OCI-M1 (cell line): ENCODE data around the gene PGM5.

Experiments
- DNase-seq: peaks from one replicate; lab custom pipeline; 2025; lab: John Stamatoyannopoulos, UW

PGM5 gene

DNA sequence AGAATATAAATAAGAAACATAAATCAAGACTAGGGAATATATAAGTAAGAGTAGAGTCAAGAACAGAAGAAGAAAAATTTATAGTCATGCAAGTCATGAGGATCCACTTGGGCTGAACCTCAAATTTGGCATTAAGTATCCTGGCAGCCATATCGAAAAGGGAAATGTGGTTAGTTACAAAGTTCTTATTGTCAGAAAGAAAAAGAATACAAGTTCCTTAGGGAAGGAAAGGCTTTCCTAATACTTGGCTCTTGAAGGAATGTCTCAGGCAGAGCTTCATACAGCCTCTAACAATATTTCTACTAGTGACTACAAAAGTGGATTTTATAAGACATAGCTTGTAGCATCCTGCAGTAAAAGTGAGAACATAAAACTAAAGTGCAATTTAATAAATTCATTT lies 138.8 kb downstream of the PGM5 start:
- no peak for DNase-seq

DNA sequence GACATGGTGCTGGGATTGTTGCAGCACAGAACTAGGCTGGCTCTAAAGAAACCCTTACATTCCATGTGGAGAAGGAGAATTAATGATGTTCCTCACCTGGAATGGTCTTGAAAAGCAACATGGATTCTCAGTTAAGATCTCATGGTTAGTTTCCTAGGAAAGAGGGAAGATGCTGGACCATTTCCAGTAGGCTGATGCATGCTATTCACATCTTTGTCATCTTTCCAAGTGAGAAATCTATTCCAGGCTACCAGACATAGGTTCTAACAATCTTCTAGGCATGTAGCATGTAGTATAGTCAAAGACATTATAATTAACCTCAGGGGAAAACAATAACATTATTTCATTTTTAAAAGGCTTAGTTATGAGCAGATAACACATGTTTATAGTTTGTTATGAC lies 139.9 kb downstream of the PGM5 start:
- no peak for DNase-seq

DNA sequence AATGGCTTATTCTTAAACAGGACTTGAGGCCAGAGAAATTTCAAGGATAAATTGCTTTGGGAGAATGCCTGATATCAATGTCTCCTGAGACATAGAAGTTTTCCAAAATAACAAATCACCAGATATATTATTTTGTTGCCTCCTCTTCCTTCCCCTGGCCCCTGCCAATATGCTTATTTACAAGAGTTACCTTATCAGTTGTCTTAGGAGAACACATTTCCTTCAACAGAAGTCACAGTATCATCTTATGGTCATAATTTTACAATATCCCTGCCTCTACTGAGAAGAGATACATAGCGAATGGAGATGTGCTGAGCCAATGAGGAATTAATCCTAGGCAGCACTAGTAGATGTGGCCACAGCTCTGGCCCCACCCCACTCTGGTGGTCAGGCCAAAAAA lies 141.2 kb downstream of the PGM5 start:
- DNase-seq, result peak; percentile 12

DNA sequence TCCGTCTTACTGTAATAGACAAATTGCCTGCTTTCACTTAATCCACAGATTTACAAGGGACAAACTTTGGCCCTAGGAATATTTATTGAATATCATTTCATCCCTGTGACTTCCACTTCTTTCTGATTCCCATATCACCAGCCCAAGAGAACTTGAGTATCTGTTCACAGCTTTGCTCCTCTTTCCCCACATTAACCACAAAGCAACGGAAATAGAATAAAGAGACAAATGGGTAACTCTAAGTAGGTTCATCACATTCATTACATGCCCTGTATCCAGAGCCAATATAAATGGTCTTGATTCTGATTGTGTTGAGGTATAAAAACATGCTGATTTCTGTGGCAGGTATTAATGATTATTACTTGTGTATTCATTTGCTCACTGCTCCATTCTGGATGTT lies 142.4 kb downstream of the PGM5 start:
- peak; percentile 46 for DNase-seq

DNA sequence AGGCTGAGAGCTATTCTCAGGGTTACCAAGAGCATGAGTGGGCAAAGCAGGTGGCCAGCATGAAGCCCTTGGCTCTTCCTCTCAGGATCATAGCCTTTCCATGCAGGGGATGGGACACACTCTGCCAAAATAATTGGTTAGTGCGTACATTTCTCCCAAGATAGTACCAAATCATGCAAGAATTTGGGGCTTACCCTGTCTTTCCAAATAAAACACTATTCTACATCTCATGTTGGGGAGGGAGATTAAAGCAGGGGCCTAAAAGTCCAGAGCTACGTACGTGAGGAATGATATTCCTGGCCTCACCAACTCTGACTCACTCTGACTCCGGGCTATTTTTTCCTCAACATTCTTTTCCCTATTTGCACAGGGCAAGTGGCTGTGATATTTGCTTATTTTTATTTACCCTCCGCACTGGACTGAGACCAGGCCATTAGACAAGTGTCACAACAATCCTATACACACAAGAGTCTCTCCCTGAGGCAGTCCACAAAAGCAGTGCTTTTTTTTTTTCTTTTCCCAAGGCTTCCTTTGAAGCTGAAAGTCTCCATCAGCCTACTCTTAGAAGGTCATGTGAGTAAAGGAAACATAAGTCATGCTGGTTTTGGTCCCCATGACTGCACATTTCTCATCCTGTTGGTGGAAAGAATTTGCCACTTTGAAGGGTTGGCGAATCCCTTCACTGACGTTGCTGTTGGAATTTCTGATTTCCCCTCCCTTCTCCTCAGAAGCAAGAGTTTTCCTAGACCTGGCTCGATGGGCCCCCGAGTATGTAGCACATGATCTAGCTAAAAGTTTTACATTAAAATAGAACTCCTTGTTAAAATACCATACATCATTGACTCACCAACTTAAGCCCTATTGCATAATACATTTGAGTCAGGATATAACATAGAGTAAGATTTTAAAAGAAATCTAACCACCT lies 144.3 kb downstream of the PGM5 start:
- DNase-seq, result no peak

DNA sequence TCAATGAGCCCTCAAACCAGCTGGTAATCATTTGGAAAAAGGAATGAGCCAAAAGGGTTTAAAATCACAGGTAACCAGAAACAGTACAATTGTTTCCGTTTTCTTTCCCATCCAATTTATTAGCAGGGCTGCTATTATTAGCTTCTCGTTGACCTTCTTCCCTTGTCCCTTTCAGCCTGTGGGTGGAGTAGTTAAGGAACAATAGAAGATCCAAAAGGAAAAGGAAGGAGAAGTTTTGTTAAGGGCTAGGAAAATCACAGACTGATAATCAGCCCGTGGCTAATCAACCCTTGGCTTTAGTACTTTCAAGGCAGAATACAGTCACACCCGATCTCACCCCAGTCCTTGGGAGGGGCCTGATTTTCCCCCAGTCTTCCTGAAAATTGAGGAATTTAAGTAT lies 145.9 kb downstream of the PGM5 start:
- DNase-seq, result no peak

DNA sequence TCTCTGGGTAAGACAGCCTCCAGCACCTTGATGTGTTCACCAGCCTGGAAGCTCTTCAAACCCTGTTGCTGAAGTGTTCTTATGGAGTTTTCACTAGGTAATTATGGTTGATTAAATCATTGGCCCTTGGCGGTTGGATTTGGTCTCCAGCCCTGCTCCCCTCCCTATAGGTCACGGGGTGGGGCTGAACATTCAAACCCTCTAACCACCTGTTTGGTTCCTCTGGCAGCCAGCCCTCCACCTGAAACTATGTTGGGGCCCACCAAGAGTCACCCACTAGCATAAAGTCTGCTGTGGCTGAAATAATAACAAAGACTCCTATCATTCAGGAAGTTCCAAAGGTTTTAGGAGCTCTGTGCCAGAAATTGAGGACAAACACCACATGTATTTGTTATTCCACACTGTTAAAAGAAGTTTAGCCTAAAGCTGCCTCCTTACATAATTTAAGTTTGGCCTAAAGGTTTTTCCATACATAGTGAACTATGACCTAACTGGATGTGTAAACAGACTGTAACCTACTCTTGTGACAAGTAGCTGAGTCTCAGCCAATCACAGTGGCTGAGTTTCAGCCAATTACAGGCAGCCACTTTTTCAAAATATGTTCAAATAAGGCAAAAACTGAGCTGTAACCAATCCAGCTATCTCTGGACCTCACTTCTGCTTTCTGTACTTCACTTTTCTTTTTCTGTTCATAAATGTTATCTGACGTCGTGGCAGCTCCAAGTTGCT lies 149.4 kb downstream of the PGM5 start:
- peak; percentile 96 for DNase-seq

DNA sequence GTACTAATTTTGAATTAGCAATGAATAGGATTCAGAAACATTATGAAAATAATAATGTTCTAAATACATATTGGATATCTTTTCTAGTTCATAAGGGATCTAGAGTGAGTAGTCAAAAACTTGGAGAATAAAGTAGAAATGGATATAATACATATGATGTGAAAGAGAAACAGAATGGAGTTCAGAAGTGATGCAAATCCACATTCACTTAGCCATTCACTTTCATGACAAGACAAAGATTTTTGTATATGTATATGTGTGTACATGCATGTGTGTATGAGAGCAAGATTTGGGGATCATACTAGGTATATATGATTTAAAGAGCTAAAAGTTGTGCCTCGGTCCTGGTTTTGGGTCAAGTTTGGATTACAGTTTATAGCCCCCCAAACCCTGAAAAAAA lies 150.1 kb downstream of the PGM5 start:
- DNase-seq, result peak; percentile 70

DNA sequence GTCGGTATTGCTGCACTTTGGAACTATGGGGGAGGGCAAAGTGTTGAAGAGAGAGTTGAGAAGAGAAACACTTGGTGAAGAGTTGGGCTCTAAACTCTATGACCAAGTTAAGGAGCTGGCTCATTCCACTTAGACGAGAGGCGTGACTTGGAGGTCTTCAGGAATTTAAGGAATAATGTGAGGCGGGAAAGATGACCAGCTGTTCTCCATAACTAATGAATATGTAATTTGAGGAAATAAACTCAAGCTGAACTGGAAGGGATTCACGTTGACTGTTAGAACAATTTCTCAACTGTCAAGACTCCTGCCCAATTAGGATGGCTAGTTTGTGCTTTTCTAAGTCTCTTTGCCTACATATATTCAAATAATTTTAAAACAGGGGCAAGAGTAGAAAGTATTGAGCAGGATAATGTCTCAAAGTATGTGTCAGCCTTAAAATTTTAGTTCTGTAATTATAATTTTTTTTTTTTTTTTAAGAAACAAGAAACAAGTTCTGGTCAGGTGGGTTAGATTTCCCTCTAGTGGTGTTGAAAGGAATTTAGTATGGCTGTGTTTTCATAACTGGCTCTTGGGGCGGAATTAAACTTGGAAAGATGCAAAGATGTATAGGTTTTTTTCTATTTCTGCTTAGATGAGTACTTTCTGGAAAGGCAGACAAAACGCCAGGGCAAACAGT lies 150.9 kb downstream of the PGM5 start:
- DNase-seq, result peak; percentile 78

DNA sequence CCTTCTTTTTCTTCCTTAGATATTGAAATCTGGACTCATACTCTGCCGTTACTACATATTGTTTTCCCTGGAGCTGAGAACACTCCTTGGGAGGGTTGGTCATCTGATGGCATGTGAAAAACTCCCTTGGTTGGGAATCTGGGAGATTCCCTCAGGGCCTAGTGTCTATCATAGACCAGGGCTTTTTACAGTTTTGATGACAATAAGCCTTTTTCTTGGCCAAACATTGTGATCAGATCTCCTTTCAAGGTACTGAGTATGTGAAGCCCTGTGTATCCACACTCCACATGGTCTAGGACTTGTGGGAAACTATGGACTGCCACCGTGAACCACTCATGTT lies 151.4 kb downstream of the PGM5 start:
- DNase-seq, result no peak

DNA sequence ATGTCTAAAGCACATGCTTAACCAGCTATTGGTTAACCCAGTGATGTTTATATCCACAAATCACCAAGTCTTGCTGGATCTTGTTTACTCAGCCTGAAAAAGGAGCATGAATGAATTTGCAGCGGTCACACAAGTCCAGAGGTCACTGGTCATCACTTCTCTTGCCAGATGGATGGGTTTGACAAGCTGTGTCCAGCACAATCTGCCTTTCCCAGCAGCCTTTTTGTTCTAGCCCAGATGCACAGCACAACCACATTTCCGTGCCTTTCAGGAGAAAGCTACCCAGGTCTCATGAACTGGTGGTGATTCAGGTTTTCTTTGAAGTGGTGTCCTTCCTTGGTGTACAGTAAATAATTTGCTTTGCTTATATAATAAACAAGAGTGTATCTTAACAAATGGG lies 152.1 kb downstream of the PGM5 start:
- no peak for DNase-seq

DNA sequence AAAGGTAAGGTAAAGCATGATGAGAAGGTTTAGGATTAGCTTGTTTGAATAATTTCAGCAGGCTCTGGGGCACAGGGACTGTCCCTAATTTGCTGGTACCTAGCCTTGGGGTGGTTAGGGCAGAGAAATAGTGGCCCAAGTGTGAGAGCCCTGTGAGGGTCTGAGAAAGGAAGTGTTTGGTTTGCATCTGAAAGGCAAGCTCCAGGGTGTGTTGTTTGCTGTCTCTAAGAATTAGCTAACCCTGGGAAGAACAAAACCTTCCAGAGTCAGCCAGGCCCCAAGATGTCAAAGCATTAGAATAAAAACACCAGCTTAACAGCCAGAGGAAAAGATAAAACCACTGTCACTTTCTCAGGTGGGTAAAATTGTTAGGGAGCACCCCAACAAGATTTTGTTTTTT lies 153.3 kb downstream of the PGM5 start:
- DNase-seq, result no peak

DNA sequence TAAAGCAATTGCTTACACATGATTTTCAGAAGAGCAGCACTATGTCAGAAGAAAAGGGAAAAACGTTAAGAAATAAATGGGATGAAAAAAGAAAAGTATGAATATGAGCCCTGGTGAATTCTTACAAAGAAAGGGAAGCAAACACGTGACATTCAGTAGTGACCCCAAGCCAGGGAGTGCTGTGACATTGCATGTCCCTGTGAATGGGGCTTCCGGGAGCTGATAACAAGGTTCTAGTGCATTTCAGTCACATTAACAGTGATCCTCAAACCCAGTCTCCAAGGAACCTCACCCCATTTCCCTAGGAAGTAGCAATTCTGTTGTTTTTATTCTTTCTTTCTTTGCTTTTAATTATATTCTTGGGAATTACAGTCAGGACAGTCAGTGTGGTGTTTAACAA lies 157.0 kb downstream of the PGM5 start:
- no peak for DNase-seq

DNA sequence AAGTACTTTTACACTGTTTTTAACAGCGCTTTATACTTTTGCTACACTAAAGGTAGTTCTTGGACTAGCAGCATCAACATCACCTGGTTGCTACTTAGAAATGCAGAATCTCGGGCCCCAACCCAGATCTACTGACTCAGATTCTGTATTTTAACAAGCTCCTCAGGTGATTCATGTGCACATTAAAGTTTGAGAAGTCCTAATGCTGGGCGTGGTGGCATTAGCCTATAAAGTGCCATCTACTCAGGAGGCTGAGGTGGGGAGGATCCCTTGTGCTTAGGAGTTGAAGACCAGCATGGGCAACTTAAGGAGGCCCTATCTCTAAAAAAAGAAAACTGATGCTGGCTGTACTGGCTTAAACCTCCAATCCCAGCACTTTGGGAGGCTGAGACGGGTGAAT lies 157.6 kb downstream of the PGM5 start:
- DNase-seq, result no peak

DNA sequence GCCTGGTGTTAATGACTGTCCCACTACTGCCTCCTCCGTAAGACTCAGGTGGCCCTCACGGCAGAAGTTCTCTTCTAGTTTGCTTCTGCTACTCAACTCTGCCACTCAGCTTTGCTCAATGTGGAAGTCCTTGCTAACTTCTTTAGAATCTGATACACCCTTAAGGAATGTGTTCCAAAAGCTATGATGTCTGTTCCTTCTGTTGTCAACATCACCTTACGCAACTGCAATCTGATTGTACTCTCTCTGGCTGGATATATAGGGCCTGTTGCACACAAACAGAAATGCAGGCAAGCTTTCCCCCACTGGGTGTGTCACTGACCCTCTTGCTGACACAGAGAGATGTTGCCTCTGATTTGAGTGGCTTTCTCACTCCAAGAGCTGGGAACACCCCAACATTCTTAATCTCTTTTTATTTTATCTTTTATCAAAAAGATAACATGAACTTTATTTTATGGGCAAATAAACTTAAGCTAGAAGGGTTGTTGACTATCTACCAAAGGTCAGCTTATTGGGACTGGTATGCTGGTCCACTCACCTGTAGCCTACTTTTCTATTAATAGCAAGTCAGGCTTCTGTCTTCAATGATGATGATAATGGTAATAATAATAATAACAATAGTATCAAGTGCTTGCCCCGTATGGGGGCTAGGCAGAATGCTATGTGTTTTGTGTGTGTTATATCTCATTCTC lies 159.1 kb downstream of the PGM5 start:
- no peak for DNase-seq

DNA sequence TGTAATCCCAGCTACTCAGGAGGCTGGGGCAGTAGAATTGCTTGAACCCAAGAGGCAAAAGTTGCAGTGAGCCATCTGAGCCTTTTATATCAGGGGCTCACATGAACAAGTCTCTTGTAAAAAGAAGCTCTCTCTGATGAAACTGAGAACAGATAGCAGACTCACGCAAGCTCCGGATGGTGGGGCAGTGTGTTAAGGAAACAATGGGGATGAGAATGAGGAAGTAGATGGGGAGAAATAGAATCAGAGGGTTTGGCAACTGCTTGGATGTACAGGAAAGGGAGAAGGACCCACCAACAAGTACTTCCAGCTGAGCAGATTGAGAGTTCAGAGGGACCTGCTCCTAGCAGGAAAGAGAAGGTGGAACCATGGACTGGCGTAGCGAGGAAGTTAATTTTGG lies 165.7 kb downstream of the PGM5 start:
- peak; percentile 55 for DNase-seq

DNA sequence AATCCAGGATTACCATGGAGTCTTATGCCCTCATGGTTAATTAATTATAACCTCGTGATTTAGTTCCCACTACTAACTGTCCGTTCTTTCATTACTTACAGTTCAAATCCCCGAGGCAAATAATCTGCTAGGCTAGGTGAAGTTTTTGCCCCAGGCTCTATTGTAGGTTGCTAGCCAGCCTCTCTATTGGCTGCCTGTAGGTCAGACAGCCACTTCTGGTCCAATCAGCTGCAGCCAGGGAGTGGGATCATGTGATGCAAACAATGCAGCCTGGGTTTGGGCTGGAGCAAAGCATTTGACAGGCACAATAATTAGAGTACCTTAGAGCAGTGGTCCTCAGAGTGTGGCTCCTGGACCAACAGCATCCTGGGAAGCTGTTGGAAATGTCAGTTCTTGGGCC lies 166.5 kb downstream of the PGM5 start:
- no peak for DNase-seq

DNA sequence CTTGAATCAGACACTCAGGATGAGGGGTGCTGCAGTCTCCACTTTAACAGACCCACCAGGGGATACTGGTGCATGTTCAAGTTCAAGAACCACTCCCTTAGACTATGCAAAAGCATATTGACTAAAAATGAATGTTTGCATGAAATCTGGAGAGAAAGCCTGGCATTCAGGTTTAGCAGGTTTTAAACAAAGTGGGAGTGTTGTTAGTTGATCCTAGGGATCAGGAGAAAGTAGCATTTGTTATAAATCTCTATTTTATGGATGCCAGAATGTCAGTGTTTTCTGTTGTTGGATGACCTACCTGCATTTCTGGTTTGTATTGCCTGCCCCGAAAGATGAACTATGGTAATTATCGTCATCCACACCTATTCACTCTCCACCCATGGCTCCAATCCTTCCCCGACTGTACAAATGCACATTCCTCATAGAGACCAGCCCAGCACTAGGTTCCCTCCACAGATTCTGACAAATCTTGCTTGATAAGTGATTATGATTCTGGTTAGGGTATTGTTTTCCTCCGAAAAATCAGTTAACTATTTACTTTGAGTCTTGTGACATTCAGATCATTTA lies 167.0 kb downstream of the PGM5 start:
- no peak for DNase-seq

DNA sequence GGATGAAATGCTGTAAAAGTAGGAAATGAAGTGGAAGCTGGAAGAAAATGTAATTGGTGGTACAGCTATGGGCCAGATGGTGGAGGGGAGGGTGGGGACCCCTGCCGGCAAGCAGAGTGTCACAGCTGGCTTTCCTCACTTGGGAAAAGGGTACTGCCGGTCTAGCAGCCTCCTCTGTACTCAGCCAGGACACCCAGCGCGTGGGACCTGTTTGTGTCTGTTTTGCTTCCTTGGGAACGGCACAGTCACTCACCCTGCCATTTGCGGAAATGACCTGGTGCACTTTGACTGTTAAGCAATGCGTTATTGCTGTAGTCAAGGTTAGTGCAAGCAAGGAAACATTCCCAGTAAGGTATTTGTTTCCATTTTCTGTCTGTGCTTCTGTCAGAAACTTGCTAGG lies 174.2 kb downstream of the PGM5 start:
- DNase-seq, result no peak

DNA sequence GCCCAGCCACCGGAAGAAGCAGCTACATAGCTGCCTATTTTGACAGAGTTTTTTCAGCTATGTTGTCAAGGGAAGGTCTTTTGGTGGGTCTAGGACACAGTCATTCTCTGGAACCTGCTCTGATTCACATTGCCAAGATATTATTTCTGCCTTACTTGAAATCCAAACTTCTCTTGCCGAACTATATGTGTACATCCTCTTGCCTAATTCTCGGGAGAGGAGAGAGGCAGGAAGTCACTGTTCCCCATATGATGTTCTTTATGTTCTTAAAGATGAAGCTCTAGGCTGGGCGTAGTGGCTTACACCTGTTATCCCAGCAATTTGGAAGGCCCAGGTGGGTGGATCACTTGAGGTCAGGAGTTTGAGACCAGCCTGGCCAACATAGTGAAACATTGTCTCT lies 175.7 kb downstream of the PGM5 start:
- no peak for DNase-seq

DNA sequence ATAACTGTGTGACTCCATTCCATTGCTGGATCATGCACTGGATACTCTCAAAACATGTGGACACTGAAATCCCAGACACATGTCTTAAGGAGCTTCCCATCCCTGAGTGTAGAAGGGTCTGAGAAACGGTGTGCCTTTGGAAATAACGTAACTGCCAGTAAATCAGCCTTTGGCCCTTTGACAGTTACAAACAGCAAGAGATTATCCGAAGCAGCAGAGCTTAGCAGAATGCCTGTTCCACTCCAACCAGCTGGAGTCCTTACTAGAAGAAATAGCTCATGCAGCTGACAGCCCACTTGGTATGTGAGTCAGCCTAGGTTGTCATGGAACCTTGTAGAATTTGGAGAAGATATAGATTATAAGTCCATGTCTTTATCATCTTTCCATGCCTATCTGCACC lies 177.3 kb downstream of the PGM5 start:
- DNase-seq, result no peak
